ENCODE results near the gene COL9A3.

COL9A3 gene

GRCh38 chr20:62788607-62789006 lies 28.2 kb upstream of the COL9A3 start:
- Histone ChIP-seq H3K79me2 (ENCODE audit: insufficient read depth, low read depth) (no peaks in the 10 kb centered on the region), H3K4me1 (ENCODE audit: low read depth, poor library complexity, severe bottlenecking) (peaks cover 11% of the 10 kb centered on the region), H3K4me2 (no peak overlapping the region), H4K20me1 (ENCODE audit: insufficient read depth) (no peaks in the 10 kb centered on the region), H3K36me3 (ENCODE audit: insufficient read depth) (no peaks in the 10 kb centered on the region), H3K27ac (no peak overlapping the region), H3K4me3 (IDR thresholded peaks at IDR 0.05; ENCODE audit: insufficient read depth, low read depth, low read length) (no peak overlapping the region), H2AFZ (ENCODE audit: low read depth) (no peak overlapping the region), H3K9ac (no peak overlapping the region), H3K27me3 (ENCODE audit: insufficient read depth, low read depth) (peaks cover 77% of the 10 kb centered on the region)
- TF ChIP-seq CTCF (conservative IDR thresholded peaks at IDR 0.05; ENCODE audit: low read depth, low read length) = no peak

GRCh38 chr20:62790075-62790474 lies 26.8 kb upstream of the COL9A3 start:
- Histone ChIP-seq H3K4me2 (no peak overlapping the region), H2AFZ (ENCODE audit: low read depth) (no peak overlapping the region), H3K27ac (no peak overlapping the region), H3K79me2 (ENCODE audit: insufficient read depth, low read depth) (no peaks in the 10 kb centered on the region), H3K4me3 (IDR thresholded peaks at IDR 0.05; ENCODE audit: insufficient read depth, low read depth, low read length) (no peak overlapping the region), H3K4me1 (ENCODE audit: low read depth, poor library complexity, severe bottlenecking) (peaks cover 21% of the 10 kb centered on the region), H3K36me3 (ENCODE audit: insufficient read depth) (no peaks in the 10 kb centered on the region), H3K9ac (no peak overlapping the region), H4K20me1 (ENCODE audit: insufficient read depth) (no peaks in the 10 kb centered on the region), H3K27me3 (ENCODE audit: insufficient read depth, low read depth) (peaks cover 63% of the 10 kb centered on the region)
- TF ChIP-seq CTCF (conservative IDR thresholded peaks at IDR 0.05; ENCODE audit: low read depth, low read length) = no peak

GRCh38 chr20:62791301-62792181 lies 25.3 kb upstream of the COL9A3 start:
- H3K4me3 ChIP-seq (IDR thresholded peaks at IDR 0.05; ENCODE audit: insufficient read depth, low read depth, low read length) = no peak overlapping the region
- H3K79me2 ChIP-seq (ENCODE audit: insufficient read depth, low read depth) = no peaks in the 10 kb centered on the region
- peaks cover 24% of the 10 kb centered on the region for H3K4me1 ChIP-seq (ENCODE audit: low read depth, poor library complexity, severe bottlenecking)
- H3K9ac ChIP-seq = no peak overlapping the region
- peaks cover 51% of the 10 kb centered on the region for H3K27me3 ChIP-seq (ENCODE audit: insufficient read depth, low read depth)
- no peaks in the 10 kb centered on the region for H3K36me3 ChIP-seq (ENCODE audit: insufficient read depth)
- no peak overlapping the region for H3K4me2 ChIP-seq
- H4K20me1 ChIP-seq (ENCODE audit: insufficient read depth) = no peaks in the 10 kb centered on the region
- TF ChIP-seq CTCF (conservative IDR thresholded peaks at IDR 0.05; ENCODE audit: low read depth, low read length) = peak; percentile 98
- no peak overlapping the region for H2AFZ ChIP-seq (ENCODE audit: low read depth)
- H3K27ac ChIP-seq = no peak overlapping the region

- Histone ChIP-seq H3K79me2 (ENCODE audit: insufficient read depth, low read depth) (no peaks in the 10 kb centered on the region), H3K9ac (no peak overlapping the region), H3K4me2 (no peak overlapping the region), H2AFZ (ENCODE audit: low read depth) (no peak overlapping the region), H3K36me3 (ENCODE audit: insufficient read depth) (no peaks in the 10 kb centered on the region), H3K27ac (no peak overlapping the region), H3K4me3 (IDR thresholded peaks at IDR 0.05; ENCODE audit: insufficient read depth, low read depth, low read length) (no peak overlapping the region), H4K20me1 (ENCODE audit: insufficient read depth) (no peaks in the 10 kb centered on the region), H3K4me1 (ENCODE audit: low read depth, poor library complexity, severe bottlenecking) (peaks cover 28% of the 10 kb centered on the region), H3K27me3 (ENCODE audit: insufficient read depth, low read depth) (peaks cover 42% of the 10 kb centered on the region)
- no peak for TF ChIP-seq CTCF (conservative IDR thresholded peaks at IDR 0.05; ENCODE audit: low read depth, low read length)
These were observed 24.5 kb upstream of the COL9A3 start for GRCh38 chr20:62792182-62792939.
